ENCODE measurements around the gene SURF1. TPM values are rescaled to one million over a fixed set of nuclear protein-coding genes. Genes with fewer than 3 reads are reported as not detected.

SURF1 gene
- total RNA-seq, 1 experiment from 2014 or later: 57.5 TPM

DNA sequence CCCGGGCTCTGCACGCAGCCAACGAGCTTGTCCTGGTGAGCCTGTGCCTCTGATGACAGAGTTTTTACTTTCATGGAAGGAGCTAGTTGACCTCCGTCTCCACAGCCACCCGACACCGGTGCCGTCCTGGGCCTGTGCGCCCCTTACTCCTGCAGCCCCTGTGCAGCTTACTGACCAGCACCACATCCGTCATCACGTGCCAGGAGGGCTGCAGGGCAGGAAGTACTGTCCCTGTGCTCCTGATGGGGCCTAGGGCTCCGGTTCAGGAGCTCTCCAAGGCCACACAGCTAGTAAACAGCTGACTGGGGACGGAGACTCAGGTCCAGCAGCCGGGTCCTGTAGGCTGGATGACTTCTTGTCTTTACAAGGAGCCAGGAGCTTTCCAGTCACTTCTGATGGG lies 30.1 kb upstream of the SURF1 start:
- no peaks in the 10 kb centered on the region for H3K36me3 Mint-ChIP-seq (ENCODE audit: insufficient read depth, unreplicated experiment)
- no peak overlapping the region for H3K27ac Mint-ChIP-seq (ENCODE audit: unreplicated experiment)
- no peak overlapping the region for H3K4me3 Mint-ChIP-seq (ENCODE audit: unreplicated experiment)
- peaks cover 13% of the 10 kb centered on the region for H3K4me1 ChIP-seq
- BruUV-seq (replicated peaks): no TSS peak
- CTCF ChIA-PET: no interaction called here
- H3K4me1 Mint-ChIP-seq (ENCODE audit: low read depth, unreplicated experiment): peaks cover 12% of the 10 kb centered on the region
- POLR2A ChIA-PET: interaction anchor here (1.1 kb wide), 1 partner anchor 8 kb away, joined by 3 read pairs; no protein-coding TSS in a partner anchor
- no peak for DNase-seq
- H3K27me3 Mint-ChIP-seq (ENCODE audit: insufficient read depth, unreplicated experiment): no peaks in the 10 kb centered on the region
- H3K9me3 ChIP-seq: no peaks in the 10 kb centered on the region
- TF ChIP-seq CTCF (IDR thresholded peaks at IDR 0.05; ENCODE audit: insufficient read depth in 1 of 2, low read depth in 1 of 2, low read length in 1 of 2, severe bottlenecking in 1 of 2, unreplicated experiment in 1 of 2): no peak
- no peaks in the 10 kb centered on the region for H3K27me3 ChIP-seq (replicated peaks; ENCODE audit: control insufficient read depth, insufficient read depth, low read length)
- no peaks in the 10 kb centered on the region for H3K36me3 ChIP-seq (ENCODE audit: control insufficient read depth, insufficient read depth, low read length)
- H3K4me3 ChIP-seq (ENCODE audit: low read depth, low read length): no peak overlapping the region
- H3K9me3 Mint-ChIP-seq (ENCODE audit: unreplicated experiment): no peaks in the 10 kb centered on the region
- intact Hi-C loops (cut with micrococcal nuclease; ENCODE audit: unreplicated experiment): no loop called here

DNA sequence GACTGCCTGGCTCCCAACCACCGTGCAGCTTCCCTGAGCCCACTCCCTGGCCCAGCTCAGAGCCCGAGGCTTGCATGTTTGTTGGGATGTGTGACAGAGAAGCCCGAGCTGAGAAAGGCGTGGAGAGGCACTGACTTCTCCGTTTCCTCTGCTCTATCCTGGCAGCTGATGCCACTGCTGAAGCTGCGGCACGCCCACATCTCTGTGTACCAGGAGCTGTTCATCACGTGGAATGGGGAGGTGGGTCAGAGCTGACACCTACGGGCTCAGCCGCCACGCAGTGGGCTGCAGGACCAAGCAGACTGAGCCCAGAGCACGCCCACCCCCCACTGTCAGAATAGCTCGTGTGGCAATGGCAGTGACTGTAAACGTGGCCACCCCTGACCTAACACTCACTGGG lies 29.2 kb upstream of the SURF1 start:
- CTCF ChIA-PET: no interaction called here
- POLR2A ChIA-PET: no interaction called here
- no TSS peak for BruUV-seq (replicated peaks)
- H3K27ac Mint-ChIP-seq (ENCODE audit: unreplicated experiment): no peak overlapping the region
- H3K27me3 Mint-ChIP-seq (ENCODE audit: insufficient read depth, unreplicated experiment): no peaks in the 10 kb centered on the region
- H3K4me1 Mint-ChIP-seq (ENCODE audit: low read depth, unreplicated experiment): peaks cover 12% of the 10 kb centered on the region
- intact Hi-C loops (cut with micrococcal nuclease; ENCODE audit: unreplicated experiment): no loop called here
- Histone ChIP-seq H3K4me1 (peaks cover 6% of the 10 kb centered on the region), H3K36me3 (ENCODE audit: control insufficient read depth, insufficient read depth, low read length) (no peaks in the 10 kb centered on the region), H3K9me3 (no peaks in the 10 kb centered on the region), H3K4me3 (ENCODE audit: low read depth, low read length) (no peak overlapping the region), H3K27me3 (replicated peaks; ENCODE audit: control insufficient read depth, insufficient read depth, low read length) (no peaks in the 10 kb centered on the region)
- no peaks in the 10 kb centered on the region for H3K9me3 Mint-ChIP-seq (ENCODE audit: unreplicated experiment)
- TF ChIP-seq CTCF (IDR thresholded peaks at IDR 0.05; ENCODE audit: insufficient read depth in 1 of 2, low read depth in 1 of 2, low read length in 1 of 2, severe bottlenecking in 1 of 2, unreplicated experiment in 1 of 2): no peak
- H3K4me3 Mint-ChIP-seq (ENCODE audit: unreplicated experiment): no peak overlapping the region
- no peak for DNase-seq
- no peaks in the 10 kb centered on the region for H3K36me3 Mint-ChIP-seq (ENCODE audit: insufficient read depth, unreplicated experiment)

- no peak overlapping the region for H3K27ac Mint-ChIP-seq (ENCODE audit: unreplicated experiment)
- no TSS peak for BruUV-seq (replicated peaks)
- TF ChIP-seq CTCF (IDR thresholded peaks at IDR 0.05; ENCODE audit: insufficient read depth in 1 of 2, low read depth in 1 of 2, low read length in 1 of 2, severe bottlenecking in 1 of 2, unreplicated experiment in 1 of 2): no peak
- Histone ChIP-seq H3K27me3 (replicated peaks; ENCODE audit: control insufficient read depth, insufficient read depth, low read length) (no peaks in the 10 kb centered on the region), H3K4me3 (ENCODE audit: low read depth, low read length) (no peak overlapping the region), H3K36me3 (ENCODE audit: control insufficient read depth, insufficient read depth, low read length) (no peaks in the 10 kb centered on the region), H3K4me1 (no peaks in the 10 kb centered on the region), H3K9me3 (no peaks in the 10 kb centered on the region)
- no peaks in the 10 kb centered on the region for H3K27me3 Mint-ChIP-seq (ENCODE audit: insufficient read depth, unreplicated experiment)
- no peak overlapping the region for H3K4me3 Mint-ChIP-seq (ENCODE audit: unreplicated experiment)
- CTCF ChIA-PET: no interaction called here
- H3K9me3 Mint-ChIP-seq (ENCODE audit: unreplicated experiment): no peaks in the 10 kb centered on the region
- H3K36me3 Mint-ChIP-seq (ENCODE audit: insufficient read depth, unreplicated experiment): no peaks in the 10 kb centered on the region
- no peak for DNase-seq
- intact Hi-C loops (cut with micrococcal nuclease; ENCODE audit: unreplicated experiment): no loop called here
- POLR2A ChIA-PET: interaction anchor here (0.6 kb wide), 1 partner anchor 75 kb away, joined by 6 read pairs; the partner anchor contains the start of gene CACFD1
- peaks cover 11% of the 10 kb centered on the region for H3K4me1 Mint-ChIP-seq (ENCODE audit: low read depth, unreplicated experiment)
Measured at GRCh38 chr9:133384736-133385321, 28.5 kb upstream of the SURF1 start.

Measured in Caco-2 (cell line).